Ishikawa (cell line): ENCODE results near the gene CCL27.

Source experiments
- CEBPB ChIP-seq: IDR thresholded peaks from 2 replicates; pipeline ENCODE4 v1.6.1; 2012
- CREB1 ChIP-seq: IDR thresholded peaks from 2 replicates; pipeline ENCODE4 v1.6.1; 2012; ENCODE audit warnings: low read depth
- EGR1 ChIP-seq: IDR thresholded peaks from 2 replicates; pipeline ENCODE4 v1.6.1; 2012
- EP300 ChIP-seq: IDR thresholded peaks from 2 replicates; pipeline ENCODE4 v1.6.1; 2012; ENCODE audit warnings: borderline replicate concordance
- MAX ChIP-seq: IDR thresholded peaks from 2 replicates; pipeline ENCODE4 v1.6.1; 2012
- NFIC ChIP-seq: IDR thresholded peaks from 2 replicates; pipeline ENCODE4 v1.6.1; 2012
- RAD21 ChIP-seq: IDR thresholded peaks from 2 replicates; pipeline ENCODE4 v1.6.1; 2012; ENCODE audit warnings: low read depth
- REST ChIP-seq: IDR thresholded peaks from 2 replicates; pipeline ENCODE4 v1.6.1; 2012; ENCODE audit warnings: low read depth, mild to moderate bottlenecking
- TAF1 ChIP-seq: IDR thresholded peaks from 2 replicates; pipeline ENCODE4 v1.6.1; 2012; ENCODE audit warnings: low read depth, mild to moderate bottlenecking
- TCF12 ChIP-seq: IDR thresholded peaks from 2 replicates; pipeline ENCODE4 v1.6.1; 2012; ENCODE audit warnings: low read depth
- TEAD4 ChIP-seq: IDR thresholded peaks from 2 replicates; pipeline ENCODE4 v1.6.1; 2012
- USF1 ChIP-seq: IDR thresholded peaks from 2 replicates; pipeline ENCODE4 v1.6.1; 2012
- YY1 ChIP-seq: IDR thresholded peaks from 2 replicates; pipeline ENCODE4 v1.6.1; 2012; ENCODE audit warnings: low read depth
- ZBTB7A ChIP-seq: IDR thresholded peaks from 2 replicates; pipeline ENCODE4 v1.6.1; 2012; ENCODE audit warnings: low read depth

- TF ChIP-seq RAD21 (peak; percentile 76), YY1 (no peak), EP300 (no peak), USF1 (no peak), CREB1 (no peak), MAX (no peak; the same call in 1 of the 2 replicates), ZBTB7A (no peak), TAF1 (no peak), CEBPB (no peak), REST (no peak), TCF12 (no peak), NFIC (no peak), EGR1 (no peak), TEAD4 (peak; percentile 29; the same call in 1 of the 2 replicates)
Observed at GRCh38 chr9:34633851-34634550, 28.5 kb downstream of the CCL27 start.
